Neuron (in vitro differentiated cells): ENCODE measurements around the gene TSPAN4.

Experiments
- H2AFZ ChIP-seq: one replicate; pipeline ENCODE4 v1.6.1; 2013; ENCODE audit warnings: low read depth, mild to moderate bottlenecking, inconsistent platforms, low read length, moderate library complexity
- H3K27me3 ChIP-seq: one replicate; pipeline ENCODE4 v1.6.1; 2013; ENCODE audit warnings: low read length; ENCODE audit not compliant: insufficient read depth
- H3K36me3 ChIP-seq: one replicate; pipeline ENCODE4 v1.6.1; 2013; ENCODE audit warnings: low read length; ENCODE audit not compliant: insufficient read depth
- H3K4me1 ChIP-seq: one replicate; pipeline ENCODE4 v1.6.1; 2013; ENCODE audit warnings: low read length; ENCODE audit not compliant: insufficient read depth
- H3K4me3 ChIP-seq: 2 replicates; pipeline ENCODE4 v1.5.1; 2013; ENCODE audit warnings: mild to moderate bottlenecking, low read length, moderate library complexity
- H3K9me3 ChIP-seq: one replicate; pipeline ENCODE4 v1.6.1; 2013; ENCODE audit warnings: low read length

Gene TSPAN4

GRCh38 chr11:812390-812789, 30.3 kb upstream of the TSPAN4 start:
- no peak overlapping the region for H3K4me3 ChIP-seq
- H3K4me1 ChIP-seq = peaks cover 20% of the 10 kb centered on the region
- H3K36me3 ChIP-seq = peaks cover 26% of the 10 kb centered on the region
- no peaks in the 10 kb centered on the region for H3K27me3 ChIP-seq
- H2AFZ ChIP-seq = no peak overlapping the region
- no peaks in the 10 kb centered on the region for H3K9me3 ChIP-seq

DNA sequence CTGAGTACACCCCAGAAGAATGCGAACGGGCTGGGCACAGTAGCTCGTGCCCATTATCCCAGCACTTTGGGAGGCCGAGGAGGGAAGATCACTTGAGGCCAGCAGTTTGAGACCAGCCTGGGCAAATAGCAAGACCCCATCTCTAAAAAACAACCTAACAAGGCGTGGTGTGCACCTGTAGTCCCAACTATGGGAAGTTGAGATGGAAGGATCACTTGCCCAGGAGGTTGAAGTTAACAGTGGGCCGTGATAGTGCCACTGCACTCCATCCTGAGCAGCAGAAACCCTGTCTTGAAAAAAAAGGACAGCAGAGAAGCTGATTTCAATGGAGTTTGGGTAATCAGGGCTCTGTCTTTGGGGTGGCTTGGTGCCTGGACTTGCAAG, 29.6 kb upstream of the TSPAN4 start:
- no peaks in the 10 kb centered on the region for H3K27me3 ChIP-seq
- no peak overlapping the region for H3K4me3 ChIP-seq
- peaks cover 20% of the 10 kb centered on the region for H3K4me1 ChIP-seq
- H2AFZ ChIP-seq = no peak overlapping the region
- H3K9me3 ChIP-seq = no peaks in the 10 kb centered on the region
- peaks cover 26% of the 10 kb centered on the region for H3K36me3 ChIP-seq

- no peaks in the 10 kb centered on the region for H3K9me3 ChIP-seq
- H3K4me1 ChIP-seq = peaks cover 17% of the 10 kb centered on the region
- H2AFZ ChIP-seq = no peak overlapping the region
- H3K36me3 ChIP-seq = peaks cover 26% of the 10 kb centered on the region
- H3K27me3 ChIP-seq = no peaks in the 10 kb centered on the region
- no peak overlapping the region for H3K4me3 ChIP-seq
Observed at GRCh38 chr11:813456-814096, 29.1 kb upstream of the TSPAN4 start.

GRCh38 chr11:815675-816432, 26.8 kb upstream of the TSPAN4 start:
- Histone ChIP-seq H3K4me3 (no peak overlapping the region), H3K36me3 (peaks cover 26% of the 10 kb centered on the region), H2AFZ (no peak overlapping the region), H3K9me3 (no peaks in the 10 kb centered on the region), H3K27me3 (no peaks in the 10 kb centered on the region), H3K4me1 (peaks cover 20% of the 10 kb centered on the region)

GRCh38 chr11:816433-816779, 26.2 kb upstream of the TSPAN4 start:
- Histone ChIP-seq H3K36me3 (peaks cover 26% of the 10 kb centered on the region), H3K4me3 (no peak overlapping the region), H3K9me3 (no peaks in the 10 kb centered on the region), H3K27me3 (no peaks in the 10 kb centered on the region), H3K4me1 (peaks cover 18% of the 10 kb centered on the region), H2AFZ (no peak overlapping the region)

GRCh38 chr11:818396-819128, 24.1 kb upstream of the TSPAN4 start, which contains the start of gene PNPLA2:
Gene PNPLA2 (plus strand): TSS chr11:818914. CDS start chr11:819719, 805 bp downstream.
- Histone ChIP-seq H3K36me3 (peaks cover 10% of the 10 kb centered on the region), H2AFZ (peak within 1 kb of the TSS; percentile 83), H3K9me3 (no peaks in the 10 kb centered on the region), H3K4me1 (peaks cover 18% of the 10 kb centered on the region), H3K4me3 (peak within 1 kb of the TSS; percentile 95), H3K27me3 (no peaks in the 10 kb centered on the region)

GRCh38 chr11:819129-819931, 23.3 kb upstream of the TSPAN4 start:
- Histone ChIP-seq H3K27me3 (no peaks in the 10 kb centered on the region), H3K4me1 (peaks cover 18% of the 10 kb centered on the region), H2AFZ (peak overlapping the region; percentile 83), H3K4me3 (peak overlapping the region; percentile 95), H3K36me3 (peaks cover 12% of the 10 kb centered on the region), H3K9me3 (no peaks in the 10 kb centered on the region)

- peak overlapping the region; percentile 95 for H3K4me3 ChIP-seq
- H3K27me3 ChIP-seq = no peaks in the 10 kb centered on the region
- H2AFZ ChIP-seq = no peak overlapping the region
- peaks cover 18% of the 10 kb centered on the region for H3K4me1 ChIP-seq
- no peaks in the 10 kb centered on the region for H3K9me3 ChIP-seq
- peaks cover 18% of the 10 kb centered on the region for H3K36me3 ChIP-seq
Observed at GRCh38 chr11:819943-820649, 22.6 kb upstream of the TSPAN4 start.

- no peaks in the 10 kb centered on the region for H3K27me3 ChIP-seq
- H3K4me3 ChIP-seq = peak overlapping the region; percentile 95
- no peaks in the 10 kb centered on the region for H3K9me3 ChIP-seq
- H3K4me1 ChIP-seq = peaks cover 18% of the 10 kb centered on the region
- peaks cover 20% of the 10 kb centered on the region for H3K36me3 ChIP-seq
- H2AFZ ChIP-seq = no peak overlapping the region
Observed at GRCh38 chr11:820655-821511, 21.8 kb upstream of the TSPAN4 start.

DNA sequence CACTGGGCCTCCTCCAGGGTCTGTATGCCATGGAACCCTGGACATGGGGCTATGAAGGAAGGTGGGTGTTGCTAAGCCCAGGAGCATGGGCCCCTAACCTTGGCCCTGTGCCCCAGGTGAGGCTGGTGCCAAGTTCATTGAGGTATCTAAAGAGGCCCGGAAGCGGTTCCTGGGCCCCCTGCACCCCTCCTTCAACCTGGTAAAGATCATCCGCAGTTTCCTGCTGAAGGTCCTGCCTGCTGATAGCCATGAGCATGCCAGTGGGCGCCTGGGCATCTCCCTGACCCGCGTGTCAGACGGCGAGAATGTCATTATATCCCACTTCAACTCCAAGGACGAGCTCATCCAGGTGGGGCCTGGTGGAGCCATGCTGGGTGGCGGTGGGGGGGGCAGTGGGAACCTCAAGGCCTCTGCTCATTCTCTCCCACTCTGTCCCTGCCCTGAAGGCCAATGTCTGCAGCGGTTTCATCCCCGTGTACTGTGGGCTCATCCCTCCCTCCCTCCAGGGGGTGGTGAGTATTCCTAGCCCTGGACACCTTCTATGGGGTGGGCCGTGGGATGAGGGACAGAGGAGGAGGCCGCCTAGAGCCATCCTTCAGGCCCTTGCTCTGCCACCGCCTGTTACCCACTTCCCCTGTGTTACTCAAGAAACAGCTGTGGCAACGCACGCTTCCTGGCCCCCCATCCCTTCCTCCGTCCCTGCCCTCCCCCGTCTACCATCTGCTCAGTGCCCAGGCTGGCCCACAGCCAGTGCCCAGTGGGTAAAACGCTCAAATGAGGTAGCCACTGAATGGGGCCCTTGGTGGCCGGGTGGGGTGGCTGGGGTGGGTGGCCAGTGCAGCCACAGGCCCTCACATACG, 20.9 kb upstream of the TSPAN4 start:
- H3K36me3 ChIP-seq = peaks cover 20% of the 10 kb centered on the region
- H3K9me3 ChIP-seq = no peaks in the 10 kb centered on the region
- H3K27me3 ChIP-seq = no peaks in the 10 kb centered on the region
- H3K4me3 ChIP-seq = no peak overlapping the region
- H2AFZ ChIP-seq = no peak overlapping the region
- peaks cover 18% of the 10 kb centered on the region for H3K4me1 ChIP-seq
